PC-9 (cell line): ENCODE data around the gene DUSP2. TPM values are rescaled to one million over a fixed set of nuclear protein-coding genes. Genes with fewer than 3 reads are reported as not detected.

ENCODE experiments used
- BruUV-seq: library from RNA; stranded (reverse); fragments of 400-500 nt; replicated peaks from 2 replicates; lab custom pipeline; 2021; lab: Mats Ljungman, UMichigan
- CTCF ChIA-PET: fragments of 300-600 bp; sonication (Branson Sonifier 250); formaldehyde crosslinking; loops from one replicate; lab custom pipeline; 2022; ENCODE audit warnings: antibody characterized with exemption; lab: Charles Lee
- POLR2A ChIA-PET: fragments of 300-600 bp; sonication (Branson Sonifier 250); formaldehyde crosslinking; loops from one replicate; lab custom pipeline; 2022; ENCODE audit warnings: antibody characterized with exemption; ENCODE audit not compliant: unreplicated experiment; lab: Charles Lee
- DNase-seq, 2 experiments: peaks; one replicate each; pipeline versions ENCODE4 v3.0.0 to v3.0.0-alpha.2; 2015 to 2022; ENCODE audit warnings: mixed read lengths in 1 of 2
- H2AFZ ChIP-seq: fragments of 200-600 bp; sonication (generic); 2 replicates; pipeline ENCODE4 v1.8.1; 2017; ENCODE audit warnings: antibody characterized with exemption
- H3F3A ChIP-seq: fragments of 200-600 bp; sonication (generic); 2 replicates; pipeline ENCODE4 v1.8.1; 2017; ENCODE audit warnings: antibody characterized with exemption, mild to moderate bottlenecking, low read depth; ENCODE audit not compliant: insufficient read depth
- H3K27ac ChIP-seq: fragments of 200-600 bp; sonication (generic); 2 replicates; pipeline ENCODE4 v1.6.1; 2016; ENCODE audit warnings: mixed run types
- H3K27me3 ChIP-seq: fragments of 200-600 bp; sonication (generic); 2 replicates; pipeline ENCODE4 v1.6.1; 2016; ENCODE audit warnings: low read depth, mixed run types; ENCODE audit not compliant: insufficient read depth
- H3K36me3 ChIP-seq: fragments of 200-600 bp; sonication (generic); 2 replicates; pipeline ENCODE4 v1.6.1; 2016; ENCODE audit warnings: low read depth, mixed run types
- H3K4me1 ChIP-seq: fragments of 200-600 bp; sonication (generic); replicated peaks from 2 replicates; pipeline ENCODE4 v1.6.1; 2016; ENCODE audit warnings: mixed run types; ENCODE audit not compliant: insufficient read depth
- H3K4me2 ChIP-seq: fragments of 200-600 bp; sonication (generic); 2 replicates; pipeline ENCODE4 v1.6.1; 2017; ENCODE audit warnings: mixed run types
- H3K4me3 ChIP-seq: fragments of 200-600 bp; sonication (generic); 2 replicates; pipeline ENCODE4 v1.6.1; 2016; ENCODE audit warnings: mixed run types
- H3K79me2 ChIP-seq: fragments of 200-600 bp; sonication (generic); 2 replicates; pipeline ENCODE4 v1.6.1; 2017; ENCODE audit warnings: low read depth, mixed run types
- H3K9me2 ChIP-seq: fragments of 200-600 bp; sonication (generic); 2 replicates; pipeline ENCODE4 v1.8.1; 2017; ENCODE audit warnings: mild to moderate bottlenecking; ENCODE audit not compliant: insufficient read depth
- H3K9me3 ChIP-seq: fragments of 200-600 bp; sonication (generic); 2 replicates; pipeline ENCODE4 v1.8.1; 2016; ENCODE audit warnings: low read depth; ENCODE audit not compliant: insufficient read depth
- H4K20me1 ChIP-seq: fragments of 200-600 bp; sonication (generic); 2 replicates; pipeline ENCODE4 v1.8.1; 2017; ENCODE audit not compliant: insufficient read depth
- EZH2 ChIP-seq: fragments of 200-600 bp; sonication (generic); IDR thresholded peaks from 2 replicates; pipeline ENCODE4 v1.8.0; 2017; ENCODE audit warnings: antibody characterized with exemption, low read depth
- intact Hi-C: fragments of 100-400 bp; cut with micrococcal nuclease; formaldehyde crosslinking; loops from one replicate; pipeline ENCODE4 v1.10.0; 2022; ENCODE audit not compliant: unreplicated experiment
- total RNA-seq: library from RNA; stranded (reverse); gene quantifications from 2 replicates; pipeline ENCODE4 v1.2.3, GENCODE V29; 2021
- TF ChIP-seq, protein P1 (sequence below): fragments of 200-600 bp; sonication (generic); conservative IDR thresholded peaks from 2 replicates; pipeline ENCODE4 v1.6.1; 2017; ENCODE audit warnings: mixed run types, antibody characterized with exemption, mild to moderate bottlenecking, moderate library complexity

The DUSP2 gene
- total RNA-seq, 1 experiment from 2014 or later = 4.0 TPM

GRCh38 chr2:96108541-96109360 lies 36.5 kb downstream of the DUSP2 start:
- Histone ChIP-seq H3K27me3 (peaks cover 32% of the 10 kb centered on the region), H3F3A (no peaks in the 10 kb centered on the region), H3K36me3 (no peaks in the 10 kb centered on the region), H3K9me2 (no peaks in the 10 kb centered on the region), H3K9me3 (no peaks in the 10 kb centered on the region), H3K27ac (no peak overlapping the region), H2AFZ (no peak overlapping the region), H3K4me1 (no peaks in the 10 kb centered on the region), H3K4me3 (no peak overlapping the region), H4K20me1 (no peaks in the 10 kb centered on the region), H3K4me2 (no peak overlapping the region), H3K79me2 (no peaks in the 10 kb centered on the region)
- POLR2A ChIA-PET = no interaction called here
- CTCF ChIA-PET = interaction anchor here (0.5 kb wide), 1 partner anchor 74 kb away, joined by 4 read pairs; no protein-coding TSS in a partner anchor
- intact Hi-C loops = no loop called here
- no peak for TF ChIP-seq EZH2
- TF ChIP-seq, protein P1, sequence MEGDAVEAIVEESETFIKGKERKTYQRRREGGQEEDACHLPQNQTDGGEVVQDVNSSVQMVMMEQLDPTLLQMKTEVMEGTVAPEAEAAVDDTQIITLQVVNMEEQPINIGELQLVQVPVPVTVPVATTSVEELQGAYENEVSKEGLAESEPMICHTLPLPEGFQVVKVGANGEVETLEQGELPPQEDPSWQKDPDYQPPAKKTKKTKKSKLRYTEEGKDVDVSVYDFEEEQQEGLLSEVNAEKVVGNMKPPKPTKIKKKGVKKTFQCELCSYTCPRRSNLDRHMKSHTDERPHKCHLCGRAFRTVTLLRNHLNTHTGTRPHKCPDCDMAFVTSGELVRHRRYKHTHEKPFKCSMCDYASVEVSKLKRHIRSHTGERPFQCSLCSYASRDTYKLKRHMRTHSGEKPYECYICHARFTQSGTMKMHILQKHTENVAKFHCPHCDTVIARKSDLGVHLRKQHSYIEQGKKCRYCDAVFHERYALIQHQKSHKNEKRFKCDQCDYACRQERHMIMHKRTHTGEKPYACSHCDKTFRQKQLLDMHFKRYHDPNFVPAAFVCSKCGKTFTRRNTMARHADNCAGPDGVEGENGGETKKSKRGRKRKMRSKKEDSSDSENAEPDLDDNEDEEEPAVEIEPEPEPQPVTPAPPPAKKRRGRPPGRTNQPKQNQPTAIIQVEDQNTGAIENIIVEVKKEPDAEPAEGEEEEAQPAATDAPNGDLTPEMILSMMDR = no peak
- no TSS peak for BruUV-seq
- DNase-seq = no peak

DNA sequence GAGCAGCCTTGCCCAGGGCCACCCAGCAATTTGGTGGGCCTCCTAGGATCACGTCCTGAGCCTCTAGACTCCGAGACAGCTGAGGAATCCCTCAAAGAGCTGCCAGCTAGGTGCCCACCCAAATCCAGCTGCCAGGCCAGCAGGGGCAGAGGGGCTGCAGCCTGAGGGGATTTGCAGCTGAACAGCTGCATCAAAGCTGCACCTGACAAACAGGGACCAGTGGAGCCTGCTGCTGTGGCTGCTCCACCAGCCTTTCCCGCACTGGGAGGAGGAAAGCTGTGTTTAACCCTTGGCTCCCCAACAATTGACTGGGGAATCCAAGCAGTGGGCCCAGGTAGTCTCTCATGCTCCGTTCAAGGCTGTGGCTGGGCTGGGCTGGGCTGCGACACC lies 37.1 kb downstream of the DUSP2 start:
- POLR2A ChIA-PET = no interaction called here
- CTCF ChIA-PET = interaction anchor here (0.5 kb wide), 1 partner anchor 75 kb away, joined by 4 read pairs; no protein-coding TSS in a partner anchor
- Histone ChIP-seq H3K4me1 (no peaks in the 10 kb centered on the region), H3K27me3 (peaks cover 27% of the 10 kb centered on the region), H3K4me3 (no peak overlapping the region), H4K20me1 (no peaks in the 10 kb centered on the region), H3K27ac (no peak overlapping the region), H3K4me2 (no peak overlapping the region), H3K79me2 (no peaks in the 10 kb centered on the region), H3F3A (no peaks in the 10 kb centered on the region), H3K36me3 (no peaks in the 10 kb centered on the region), H3K9me3 (no peaks in the 10 kb centered on the region), H2AFZ (no peak overlapping the region), H3K9me2 (no peaks in the 10 kb centered on the region)
- TF ChIP-seq EZH2 = no peak
- TF ChIP-seq, protein P1 = no peak
- no TSS peak for BruUV-seq
- intact Hi-C loops = no loop called here
- no peak for DNase-seq

DNA sequence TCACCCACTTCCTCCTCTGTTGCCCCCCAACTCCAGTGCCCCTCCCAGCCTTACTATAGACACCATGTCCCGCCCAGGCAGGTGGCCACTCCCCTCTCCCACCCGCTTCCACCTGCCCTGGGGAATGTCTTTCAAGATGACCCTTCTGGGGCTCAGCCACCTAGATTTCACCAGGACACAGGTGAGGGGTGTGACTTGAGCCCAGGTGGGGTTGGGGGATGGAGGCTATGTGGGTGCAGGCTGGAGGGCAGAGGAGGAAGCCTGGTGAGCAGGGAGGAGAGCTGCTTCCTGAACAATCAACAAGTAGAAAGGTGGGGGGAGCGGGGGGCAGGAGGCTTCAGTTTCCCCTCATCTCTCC lies 37.6 kb downstream of the DUSP2 start:
- BruUV-seq = no TSS peak
- H3K9me2 ChIP-seq = no peaks in the 10 kb centered on the region
- no peak for DNase-seq
- ChIA-PET CTCF (no interaction called here), POLR2A (no interaction called here)
- no peaks in the 10 kb centered on the region for H3K4me1 ChIP-seq
- H3K36me3 ChIP-seq = no peaks in the 10 kb centered on the region
- H3K27me3 ChIP-seq = peaks cover 25% of the 10 kb centered on the region
- no peak overlapping the region for H3K4me3 ChIP-seq
- H2AFZ ChIP-seq = no peak overlapping the region
- no peak overlapping the region for H3K4me2 ChIP-seq
- no peaks in the 10 kb centered on the region for H3K9me3 ChIP-seq
- no peak overlapping the region for H3K27ac ChIP-seq
- TF ChIP-seq EZH2 = no peak
- TF ChIP-seq, protein P1 = no peak
- intact Hi-C loops = no loop called here
- no peaks in the 10 kb centered on the region for H4K20me1 ChIP-seq
- H3F3A ChIP-seq = no peaks in the 10 kb centered on the region
- no peaks in the 10 kb centered on the region for H3K79me2 ChIP-seq
